ENCODE measurements around the gene KIRREL1.
A peak's percentile ranks its signal among the peaks of the same experiment; 100 is the strongest.

Gene KIRREL1

GRCh38 chr1:157963713-157964112, 29.7 kb upstream of the KIRREL1 start:
- Mint-ChIP-seq H3K36me3 (ENCODE audit: low read depth) (no peaks in the 10 kb centered on the region), H3K27me3 (ENCODE audit: low read depth) (peaks cover 4% of the 10 kb centered on the region), H3K27ac (no peak overlapping the region), H3K4me3 (no peak overlapping the region), H3K9me3 (no peaks in the 10 kb centered on the region), H3K4me1 (ENCODE audit: low read depth) (no peaks in the 10 kb centered on the region)
- peak; percentile 15 for DNase-seq (ENCODE audit: low spot score)

DNA sequence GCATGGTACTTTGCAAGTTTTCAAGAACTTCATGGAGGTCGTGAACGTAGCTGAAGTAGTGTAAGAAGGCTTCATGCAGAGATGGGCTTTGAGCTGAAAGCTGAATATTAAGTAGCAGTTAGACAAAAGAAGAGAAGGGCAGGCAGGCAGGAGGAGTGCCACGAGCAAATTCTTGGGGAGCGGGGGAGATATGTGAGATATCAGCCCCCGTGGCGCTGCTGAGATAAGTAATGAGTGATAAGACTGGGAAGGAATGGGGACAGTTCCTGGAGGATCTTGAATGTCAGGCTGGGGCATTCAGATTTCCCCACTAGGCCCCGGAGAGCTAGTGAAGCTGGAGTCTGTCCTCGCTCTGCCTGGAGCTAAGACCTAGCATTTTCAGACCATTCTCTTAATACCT, 27.9 kb upstream of the KIRREL1 start:
- no peak overlapping the region for H3K4me3 Mint-ChIP-seq
- no peak overlapping the region for H3K27ac Mint-ChIP-seq
- H3K9me3 Mint-ChIP-seq, result no peaks in the 10 kb centered on the region
- no peaks in the 10 kb centered on the region for H3K36me3 Mint-ChIP-seq (ENCODE audit: low read depth)
- no peak for DNase-seq (ENCODE audit: low spot score)
- H3K27me3 Mint-ChIP-seq (ENCODE audit: low read depth), result no peaks in the 10 kb centered on the region
- H3K4me1 Mint-ChIP-seq (ENCODE audit: low read depth), result no peaks in the 10 kb centered on the region

- no peak for DNase-seq (ENCODE audit: low spot score)
- Mint-ChIP-seq H3K36me3 (ENCODE audit: low read depth) (no peaks in the 10 kb centered on the region), H3K27me3 (ENCODE audit: low read depth) (no peaks in the 10 kb centered on the region), H3K4me1 (ENCODE audit: low read depth) (no peaks in the 10 kb centered on the region), H3K27ac (no peak overlapping the region), H3K4me3 (no peak overlapping the region), H3K9me3 (no peaks in the 10 kb centered on the region)
Observed at GRCh38 chr1:157966031-157966537, 27.4 kb upstream of the KIRREL1 start.

- Mint-ChIP-seq H3K4me1 (ENCODE audit: low read depth) (no peaks in the 10 kb centered on the region), H3K27ac (no peak overlapping the region), H3K4me3 (no peak overlapping the region), H3K36me3 (ENCODE audit: low read depth) (no peaks in the 10 kb centered on the region), H3K9me3 (no peaks in the 10 kb centered on the region), H3K27me3 (ENCODE audit: low read depth) (no peaks in the 10 kb centered on the region)
- DNase-seq (ENCODE audit: low spot score), result no peak
Observed at GRCh38 chr1:157967205-157967604, 26.2 kb upstream of the KIRREL1 start.

DNA sequence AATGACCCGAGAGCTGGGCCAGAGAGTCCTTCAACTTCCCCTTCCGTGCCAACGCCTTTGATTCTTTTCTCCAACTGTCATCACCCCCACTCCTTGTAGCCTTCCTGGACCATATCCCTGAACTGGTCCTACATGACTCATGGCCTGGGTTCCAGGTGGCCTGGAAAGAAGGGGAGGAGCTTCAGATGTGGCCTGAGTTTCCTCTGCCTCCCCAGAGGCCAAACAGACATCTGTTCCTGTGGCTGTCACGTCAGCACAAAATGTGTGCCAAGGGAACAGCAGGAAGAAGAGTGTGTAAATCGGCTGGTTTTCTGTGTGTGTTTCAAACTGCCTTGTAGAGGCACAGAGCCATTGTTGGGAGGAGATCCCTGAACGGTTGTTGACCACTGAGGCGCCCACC, 24.9 kb upstream of the KIRREL1 start:
- Mint-ChIP-seq H3K27ac (no peak overlapping the region), H3K27me3 (ENCODE audit: low read depth) (peaks cover 3% of the 10 kb centered on the region), H3K36me3 (ENCODE audit: low read depth) (no peaks in the 10 kb centered on the region), H3K9me3 (no peaks in the 10 kb centered on the region), H3K4me3 (no peak overlapping the region), H3K4me1 (ENCODE audit: low read depth) (no peaks in the 10 kb centered on the region)
- no peak for DNase-seq (ENCODE audit: low spot score)

GRCh38 chr1:157968946-157969345, 24.5 kb upstream of the KIRREL1 start:
- Mint-ChIP-seq H3K4me3 (no peak overlapping the region), H3K27ac (no peak overlapping the region), H3K9me3 (no peaks in the 10 kb centered on the region), H3K27me3 (ENCODE audit: low read depth) (peaks cover 3% of the 10 kb centered on the region), H3K36me3 (ENCODE audit: low read depth) (no peaks in the 10 kb centered on the region), H3K4me1 (ENCODE audit: low read depth) (no peaks in the 10 kb centered on the region)
- DNase-seq (ENCODE audit: low spot score), result no peak

DNA sequence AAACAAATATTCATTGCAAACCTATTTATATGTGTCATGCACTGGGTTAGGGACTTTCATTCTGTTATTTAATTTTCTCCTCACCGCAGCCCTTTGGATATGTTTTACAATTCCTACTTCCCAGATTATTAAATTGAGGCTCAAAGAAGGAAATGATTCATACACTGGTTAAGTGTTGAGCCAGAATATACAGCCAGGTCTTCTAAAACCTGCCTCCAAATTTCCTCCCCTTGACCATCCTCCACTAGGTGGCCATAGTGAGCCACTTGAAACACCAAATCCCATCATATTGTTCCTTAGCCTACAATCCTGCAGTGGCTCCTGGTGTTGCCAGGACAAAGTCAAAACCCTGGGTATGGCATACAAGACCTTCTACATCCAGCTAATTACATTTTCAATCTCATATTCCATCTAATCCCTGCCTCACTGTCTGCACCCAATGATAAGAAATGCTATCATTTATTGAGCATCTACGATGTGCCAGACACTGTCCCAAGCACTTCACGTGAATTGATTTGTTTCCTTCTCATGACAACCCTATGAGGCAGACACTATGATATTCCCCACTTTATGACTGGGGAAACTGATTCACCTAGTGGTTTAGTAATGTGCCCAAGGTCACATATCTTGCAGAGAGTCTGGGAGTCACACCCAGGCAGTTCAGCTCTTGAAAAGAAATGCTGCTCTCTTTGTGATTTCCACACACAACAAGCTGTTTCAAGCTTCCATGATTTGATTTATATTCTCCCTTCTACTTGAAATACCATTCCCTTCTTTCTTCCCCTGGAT, 23.6 kb upstream of the KIRREL1 start:
- H3K27me3 Mint-ChIP-seq (ENCODE audit: low read depth), result peaks cover 3% of the 10 kb centered on the region
- H3K36me3 Mint-ChIP-seq (ENCODE audit: low read depth), result no peaks in the 10 kb centered on the region
- DNase-seq (ENCODE audit: low spot score), result no peak
- H3K27ac Mint-ChIP-seq, result no peak overlapping the region
- no peaks in the 10 kb centered on the region for H3K4me1 Mint-ChIP-seq (ENCODE audit: low read depth)
- no peak overlapping the region for H3K4me3 Mint-ChIP-seq
- H3K9me3 Mint-ChIP-seq, result no peaks in the 10 kb centered on the region

DNA sequence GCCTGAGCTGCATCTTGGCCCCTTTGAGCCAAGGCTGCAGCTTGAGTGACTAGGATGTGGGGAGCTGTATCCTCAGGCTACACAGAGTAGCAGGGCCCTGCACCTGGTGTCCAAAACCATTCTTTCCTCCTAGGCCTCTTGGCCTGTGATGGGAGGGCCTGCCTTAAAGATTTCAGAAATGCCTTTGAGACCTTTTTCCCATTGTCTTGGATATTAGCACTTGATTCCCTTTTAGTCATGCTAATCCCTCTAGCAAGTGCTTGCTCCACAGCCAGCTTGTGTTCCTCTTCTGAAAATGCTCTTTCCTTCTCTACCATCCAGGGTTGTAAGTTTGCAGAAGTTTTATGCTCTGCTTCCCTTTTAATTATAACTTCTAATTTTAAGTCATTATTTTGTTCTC, 21.7 kb upstream of the KIRREL1 start:
- H3K4me3 Mint-ChIP-seq, result no peak overlapping the region
- no peaks in the 10 kb centered on the region for H3K9me3 Mint-ChIP-seq
- no peaks in the 10 kb centered on the region for H3K4me1 Mint-ChIP-seq (ENCODE audit: low read depth)
- no peak for DNase-seq (ENCODE audit: low spot score)
- peaks cover 6% of the 10 kb centered on the region for H3K27me3 Mint-ChIP-seq (ENCODE audit: low read depth)
- no peaks in the 10 kb centered on the region for H3K36me3 Mint-ChIP-seq (ENCODE audit: low read depth)
- no peak overlapping the region for H3K27ac Mint-ChIP-seq

GRCh38 chr1:157975228-157975950, 18.1 kb upstream of the KIRREL1 start:
- no peak overlapping the region for H3K27ac Mint-ChIP-seq
- DNase-seq (ENCODE audit: low spot score), result no peak
- H3K4me3 Mint-ChIP-seq, result no peak overlapping the region
- H3K9me3 Mint-ChIP-seq, result no peaks in the 10 kb centered on the region
- peaks cover 8% of the 10 kb centered on the region for H3K27me3 Mint-ChIP-seq (ENCODE audit: low read depth)
- peaks cover 2% of the 10 kb centered on the region for H3K4me1 Mint-ChIP-seq (ENCODE audit: low read depth)
- no peaks in the 10 kb centered on the region for H3K36me3 Mint-ChIP-seq (ENCODE audit: low read depth)

GRCh38 chr1:157976888-157977287, 16.6 kb upstream of the KIRREL1 start:
- no peak overlapping the region for H3K27ac Mint-ChIP-seq
- H3K4me1 Mint-ChIP-seq (ENCODE audit: low read depth), result peaks cover 2% of the 10 kb centered on the region
- no peak overlapping the region for H3K4me3 Mint-ChIP-seq
- H3K9me3 Mint-ChIP-seq, result no peaks in the 10 kb centered on the region
- no peak for DNase-seq (ENCODE audit: low spot score)
- H3K27me3 Mint-ChIP-seq (ENCODE audit: low read depth), result peaks cover 8% of the 10 kb centered on the region
- no peaks in the 10 kb centered on the region for H3K36me3 Mint-ChIP-seq (ENCODE audit: low read depth)

DNA sequence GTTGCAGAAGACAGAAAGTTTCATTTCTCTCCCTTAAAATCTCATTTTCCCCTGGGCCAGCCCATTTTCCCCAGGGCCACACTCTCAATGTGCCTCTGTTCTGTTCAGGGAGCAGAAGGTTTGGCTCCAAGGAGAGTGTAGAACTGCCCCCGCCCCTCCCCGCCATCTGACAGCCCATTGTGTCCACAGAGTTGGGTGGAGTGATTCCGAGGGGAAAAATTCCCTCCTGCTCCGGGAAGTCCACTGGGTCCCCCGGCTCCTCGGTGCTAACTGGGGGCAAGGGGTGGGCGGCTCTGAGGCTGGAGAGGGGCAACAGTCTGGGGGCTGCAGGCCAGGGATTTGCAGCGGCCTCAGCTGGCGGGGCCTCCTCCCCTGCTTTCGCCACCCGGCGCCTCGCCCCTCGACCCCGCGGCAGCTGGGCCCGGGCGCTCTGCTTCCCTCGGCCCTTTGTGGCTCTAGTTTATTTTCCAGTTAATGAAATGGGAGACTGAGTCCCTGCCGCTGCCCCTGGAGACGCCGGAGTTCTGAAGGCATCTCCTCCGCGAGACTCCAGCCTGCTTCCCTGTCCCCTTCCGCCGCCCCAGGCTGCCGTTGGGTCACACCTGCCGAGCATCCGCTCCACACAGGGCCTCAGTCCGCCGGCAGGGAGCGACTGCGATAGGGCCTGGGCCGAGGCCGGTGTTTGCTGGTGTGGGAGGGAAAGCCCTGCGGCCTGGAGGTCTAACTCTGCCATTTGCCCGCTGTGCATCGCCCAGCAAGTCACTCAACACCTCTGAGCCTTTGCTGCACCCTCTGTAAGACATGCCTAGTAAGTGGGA, 14.7 kb upstream of the KIRREL1 start:
- H3K4me3 Mint-ChIP-seq, result no peak overlapping the region
- peaks cover 6% of the 10 kb centered on the region for H3K27me3 Mint-ChIP-seq (ENCODE audit: low read depth)
- DNase-seq (ENCODE audit: low spot score), result no peak
- no peaks in the 10 kb centered on the region for H3K36me3 Mint-ChIP-seq (ENCODE audit: low read depth)
- no peak overlapping the region for H3K27ac Mint-ChIP-seq
- no peaks in the 10 kb centered on the region for H3K9me3 Mint-ChIP-seq
- peaks cover 2% of the 10 kb centered on the region for H3K4me1 Mint-ChIP-seq (ENCODE audit: low read depth)

DNA sequence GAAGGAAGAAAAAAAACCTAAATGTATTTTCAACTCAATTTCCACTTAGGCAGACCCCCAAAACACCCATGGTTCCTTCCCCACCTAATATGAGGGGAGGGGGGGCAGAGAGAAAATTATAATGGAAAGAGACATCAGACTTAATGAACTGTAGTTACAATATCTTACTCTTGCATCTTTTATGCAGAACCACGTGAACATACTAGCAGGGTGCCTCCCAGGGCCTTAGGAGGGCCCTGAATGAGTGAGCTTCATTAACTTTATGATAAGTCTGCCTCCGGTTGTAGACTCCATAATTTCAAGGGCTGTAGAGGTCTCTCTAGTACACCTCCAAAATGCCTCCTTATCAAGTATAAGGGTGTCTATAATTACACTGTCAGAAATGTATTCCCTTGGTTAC, 11.3 kb upstream of the KIRREL1 start:
- DNase-seq (ENCODE audit: low spot score), result no peak
- no peak overlapping the region for H3K27ac Mint-ChIP-seq
- peaks cover 11% of the 10 kb centered on the region for H3K27me3 Mint-ChIP-seq (ENCODE audit: low read depth)
- H3K9me3 Mint-ChIP-seq, result no peaks in the 10 kb centered on the region
- no peak overlapping the region for H3K4me3 Mint-ChIP-seq
- peaks cover 2% of the 10 kb centered on the region for H3K4me1 Mint-ChIP-seq (ENCODE audit: low read depth)
- no peaks in the 10 kb centered on the region for H3K36me3 Mint-ChIP-seq (ENCODE audit: low read depth)

- H3K36me3 Mint-ChIP-seq (ENCODE audit: low read depth), result no peaks in the 10 kb centered on the region
- peaks cover 14% of the 10 kb centered on the region for H3K27me3 Mint-ChIP-seq (ENCODE audit: low read depth)
- no peak overlapping the region for H3K27ac Mint-ChIP-seq
- no peak for DNase-seq (ENCODE audit: low spot score)
- H3K9me3 Mint-ChIP-seq, result no peaks in the 10 kb centered on the region
- H3K4me3 Mint-ChIP-seq, result no peak overlapping the region
- H3K4me1 Mint-ChIP-seq (ENCODE audit: low read depth), result peaks cover 2% of the 10 kb centered on the region
Observed at GRCh38 chr1:157983787-157984186, 9.7 kb upstream of the KIRREL1 start.

DNA sequence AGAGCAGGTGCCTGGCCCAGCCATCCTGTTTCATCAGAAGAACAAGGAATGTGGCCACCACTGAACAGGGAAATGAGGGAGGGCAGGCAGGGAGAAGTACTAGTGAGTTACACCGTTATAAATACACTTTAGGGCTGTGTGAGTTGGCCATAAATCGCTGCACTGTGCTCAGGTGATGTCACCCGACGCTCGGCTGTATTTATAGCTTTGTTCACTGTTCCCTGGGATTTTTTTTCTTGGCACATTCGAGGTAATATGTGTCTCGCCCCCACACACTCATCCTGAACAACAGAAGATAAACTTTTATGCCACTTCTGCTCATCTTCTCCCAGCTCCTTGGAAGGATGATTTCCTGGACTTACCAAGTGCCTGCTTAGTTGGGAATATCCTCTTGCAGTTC, 9.0 kb upstream of the KIRREL1 start:
- DNase-seq (ENCODE audit: low spot score), result no peak
- H3K27ac Mint-ChIP-seq, result no peak overlapping the region
- H3K27me3 Mint-ChIP-seq (ENCODE audit: low read depth), result peaks cover 14% of the 10 kb centered on the region
- no peaks in the 10 kb centered on the region for H3K9me3 Mint-ChIP-seq
- H3K4me1 Mint-ChIP-seq (ENCODE audit: low read depth), result no peaks in the 10 kb centered on the region
- H3K4me3 Mint-ChIP-seq, result no peak overlapping the region
- H3K36me3 Mint-ChIP-seq (ENCODE audit: low read depth), result no peaks in the 10 kb centered on the region
